ENCODE measurements around the gene VEGFB. TPM values are rescaled to one million over a fixed set of nuclear protein-coding genes. Genes with fewer than 3 reads are reported as not detected.
A peak's percentile ranks its signal among the peaks of the same experiment; 100 is the strongest.

The VEGFB gene
- total RNA-seq, 1 experiment from 2014 or later = 101 TPM

- POLR2A ChIA-PET = interaction anchor here (0.7 kb wide), 1 partner anchor 86 kb away, joined by 7 read pairs; no protein-coding TSS in a partner anchor
- H3K27ac ChIP-seq (ENCODE audit: low read length) = peak overlapping the region; percentile 98
- no peaks in the 10 kb centered on the region for H3K9me3 ChIP-seq (ENCODE audit: control insufficient read depth, insufficient read depth, low read depth, low read length)
- no peaks in the 10 kb centered on the region for H3K27me3 ChIP-seq (ENCODE audit: control insufficient read depth, insufficient read depth, low read length)
- no peak overlapping the region for H3K4me3 ChIP-seq (ENCODE audit: low read depth in 2 of 2, low read length in 2 of 2)
- intact Hi-C loops (cut with micrococcal nuclease; ENCODE audit: unreplicated experiment) = no loop called here
- TF ChIP-seq SIN3A (IDR thresholded peaks at IDR 0.05; ENCODE audit: borderline replicate concordance, insufficient read depth, low read depth, low read length) (no peak), REST (IDR thresholded peaks at IDR 0.05; ENCODE audit: insufficient read depth in 1 of 2, low read depth in 2 of 2, low read length in 1 of 2) (no peak), TCF7L2 (IDR thresholded peaks at IDR 0.05; ENCODE audit: low read depth, low read length) (no peak), POLR2AphosphoS5 (IDR thresholded peaks at IDR 0.05; ENCODE audit: low read depth, low read length) (no peak), CTCF (IDR thresholded peaks at IDR 0.05) (no peak)
- DNase-seq (ENCODE audit: low read depth, low spot score) = no peak
- H3K36me3 ChIP-seq (ENCODE audit: control insufficient read depth, insufficient read depth, low read length) = no peaks in the 10 kb centered on the region; the same call in 1 of the 2 replicates
- no TSS peak for BruUV-seq (replicated peaks)
- CTCF ChIA-PET = interaction anchor here (0.7 kb wide), 2 partner anchors 15 to 57 kb away, joined by 6 to 12 read pairs; no protein-coding TSS in a partner anchor
- in situ Hi-C loops (cut with HindIII; ENCODE audit: low pct_unique_long_range_greater_than_20kb, low sequenced_read_pairs) = no loop called here
- H3K4me1 ChIP-seq (ENCODE audit: control insufficient read depth, insufficient read depth, low read length) = peaks cover 16% of the 10 kb centered on the region
- ATAC-seq = no peak
These were observed 33.0 kb downstream of the VEGFB start for GRCh38 chr11:64267207-64267945.

- H3K9me3 ChIP-seq (ENCODE audit: control insufficient read depth, insufficient read depth, low read depth, low read length) = no peaks in the 10 kb centered on the region
- H3K36me3 ChIP-seq (ENCODE audit: control insufficient read depth, insufficient read depth, low read length) = no peaks in the 10 kb centered on the region; the same call in 1 of the 2 replicates
- no peaks in the 10 kb centered on the region for H3K27me3 ChIP-seq (ENCODE audit: control insufficient read depth, insufficient read depth, low read length)
- DNase-seq (ENCODE audit: low read depth, low spot score) (no peak), ATAC-seq (no peak)
- H3K4me1 ChIP-seq (ENCODE audit: control insufficient read depth, insufficient read depth, low read length) = peaks cover 13% of the 10 kb centered on the region
- H3K27ac ChIP-seq (ENCODE audit: low read length) = peak overlapping the region; percentile 98
- intact Hi-C loops (cut with micrococcal nuclease; ENCODE audit: unreplicated experiment) = no loop called here
- H3K4me3 ChIP-seq (ENCODE audit: low read depth in 2 of 2, low read length in 2 of 2) = peak overlapping the region; percentile 67 to 69
- BruUV-seq (replicated peaks) = no TSS peak
- CTCF ChIA-PET = interaction anchor here (0.7 kb wide), 2 partner anchors 16 to 58 kb away, joined by 6 to 12 read pairs; no protein-coding TSS in a partner anchor
- TF ChIP-seq POLR2AphosphoS5 (IDR thresholded peaks at IDR 0.05; ENCODE audit: low read depth, low read length) (0 out of 2 replicates have a peak, but pooled peaks have one; percentile 4), CTCF (IDR thresholded peaks at IDR 0.05) (no peak)
- POLR2A ChIA-PET = interaction anchor here (0.5 kb wide), 1 partner anchor 566 kb away, joined by 6 read pairs; no protein-coding TSS in a partner anchor
- in situ Hi-C loops (cut with HindIII; ENCODE audit: low pct_unique_long_range_greater_than_20kb, low sequenced_read_pairs) = no loop called here
These were observed 33.9 kb downstream of the VEGFB start for GRCh38 chr11:64268025-64268892.

Data from Panc1 (cell line).